Right atrium auricular region (tissue), 2 donors: ENCODE results near the gene MBD3L5. TPM values are rescaled to one million over a fixed set of nuclear protein-coding genes. Genes with fewer than 3 reads are reported as not detected.
"Not testable (repeated sequence)": the region's sequence is repeated elsewhere in the genome, so short reads cannot be mapped to it uniquely, and the experiment has no call there.

Experiments used
- DNase-seq: peaks from one replicate; pipeline ENCODE4 v3.0.0-alpha.2; 2019; ENCODE audit warnings: low spot score
- H3K27ac ChIP-seq, 2 donors: fragments of 200-600 bp; sonication (generic); 1 replicate in 1 of 2; 2 replicates in 1 of 2; pipeline ENCODE4 v1.5.1; 2016 to 2019
- H3K27me3 ChIP-seq, 2 donors: fragments of 200-600 bp; sonication (generic); one replicate each; pipeline versions ENCODE4 v1.5.1 to v1.6.0; 2017 to 2019
- H3K36me3 ChIP-seq: fragments of 200-600 bp; sonication (generic); one replicate; pipeline ENCODE4 v1.5.1; 2016
- H3K4me1 ChIP-seq, 2 donors: fragments of 200-600 bp; sonication (generic); one replicate each; pipeline versions ENCODE4 v1.5.1 to v1.6.0; 2017 to 2019
- H3K4me3 ChIP-seq, 2 donors: fragments of 200-600 bp; sonication (generic); 1 replicate in 1 of 2; 2 replicates in 1 of 2; pipeline ENCODE4 v1.5.1; 2017 to 2019; ENCODE audit warnings: mild to moderate bottlenecking in 1 of 2, moderate library complexity in 1 of 2
- H3K9me3 ChIP-seq, 2 donors: fragments of 200-600 bp; sonication (generic); one replicate each; pipeline ENCODE4 v1.5.1; 2019
- total RNA-seq, 2 donors: library from RNA; depleted of rRNA; stranded (reverse); fragments of >200 nt; gene quantifications; one replicate each; pipeline ENCODE4 v1.1.0, GENCODE V29; 2016
- TF ChIP-seq, protein P1 (sequence below), 2 donors: fragments of 200-600 bp; sonication (generic); IDR thresholded peaks; one replicate each; pipeline ENCODE4 v1.5.1; 2019; ENCODE audit warnings: antibody characterized with exemption in 2 of 2

The MBD3L5 gene
- total RNA-seq, 2 donors from 2014 or later = not detected

DNA sequence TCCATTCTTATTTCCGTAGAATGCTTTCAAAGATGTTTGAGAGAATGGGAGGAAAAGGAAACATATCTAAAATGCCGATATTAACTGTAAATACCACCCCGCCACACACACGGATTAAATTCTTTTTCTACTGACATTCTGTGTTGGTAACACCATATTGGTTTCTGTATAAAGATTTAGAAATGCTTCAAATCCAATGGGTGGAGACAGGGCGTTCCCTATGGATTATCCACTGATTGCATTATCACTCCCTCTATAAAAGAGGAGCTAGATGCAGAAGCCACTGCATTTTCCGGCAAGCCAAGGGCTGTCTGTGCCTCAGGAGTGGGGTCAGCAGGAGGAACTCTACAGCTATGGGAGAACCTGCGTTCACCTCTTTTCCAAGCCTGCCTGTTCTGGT, 18.6 kb downstream of the MBD3L5 start, which contains the start of gene MBD3L2:
MBD3L2 (plus strand) TSS at position 301 of the 400 bp plus-strand sequence; CDS start at position 354, 53 bp downstream.
- H3K27ac ChIP-seq, H3K9me3 ChIP-seq, H3K27me3 ChIP-seq, DNase-seq, H3K4me1 ChIP-seq, H3K4me3 ChIP-seq, H3K36me3 ChIP-seq: not testable (repeated sequence)

DNA sequence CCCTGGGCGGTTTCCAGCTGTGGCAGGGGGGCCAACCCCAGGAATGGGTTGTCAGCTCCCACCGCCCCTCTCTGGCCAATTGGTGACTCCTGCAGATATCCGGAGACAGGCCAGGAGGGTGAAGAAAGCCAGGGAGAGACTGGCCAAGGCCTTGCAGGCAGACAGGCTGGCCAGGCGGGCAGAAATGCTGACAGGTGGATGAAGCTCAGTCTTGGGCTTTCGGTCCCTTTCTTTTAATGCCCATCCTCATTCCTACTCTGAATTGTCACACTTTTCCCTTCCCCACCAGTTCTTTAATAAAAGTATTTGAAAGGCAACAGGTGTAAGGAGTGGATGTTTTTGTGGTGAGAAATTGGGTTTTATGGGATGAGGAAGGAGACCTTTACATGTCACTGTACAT, 21.0 kb downstream of the MBD3L5 start:
- not testable (repeated sequence) for H3K4me1 ChIP-seq, DNase-seq, H3K4me3 ChIP-seq, H3K27me3 ChIP-seq, H3K27ac ChIP-seq, H3K9me3 ChIP-seq, H3K36me3 ChIP-seq

DNA sequence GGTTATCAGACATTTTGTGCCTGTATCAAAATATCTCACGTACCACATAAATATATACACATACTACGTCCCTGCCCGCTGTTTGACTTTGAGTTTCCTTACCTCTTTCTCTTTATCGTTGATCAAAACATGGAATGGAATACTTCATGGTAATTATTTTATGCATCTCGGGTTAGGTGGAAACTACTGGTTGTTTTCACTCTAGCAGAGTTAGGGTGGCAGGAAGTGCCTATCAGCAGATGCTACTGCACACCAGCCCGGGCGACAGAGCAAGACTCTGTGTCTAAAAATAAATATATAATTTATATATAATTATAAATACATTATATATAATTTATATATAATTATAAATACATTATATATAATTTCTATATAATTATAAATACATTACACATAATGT, 22.5 kb downstream of the MBD3L5 start:
- DNase-seq, H3K27me3 ChIP-seq, H3K4me1 ChIP-seq, H3K9me3 ChIP-seq, H3K4me3 ChIP-seq, H3K27ac ChIP-seq, H3K36me3 ChIP-seq: not testable (repeated sequence)

DNA sequence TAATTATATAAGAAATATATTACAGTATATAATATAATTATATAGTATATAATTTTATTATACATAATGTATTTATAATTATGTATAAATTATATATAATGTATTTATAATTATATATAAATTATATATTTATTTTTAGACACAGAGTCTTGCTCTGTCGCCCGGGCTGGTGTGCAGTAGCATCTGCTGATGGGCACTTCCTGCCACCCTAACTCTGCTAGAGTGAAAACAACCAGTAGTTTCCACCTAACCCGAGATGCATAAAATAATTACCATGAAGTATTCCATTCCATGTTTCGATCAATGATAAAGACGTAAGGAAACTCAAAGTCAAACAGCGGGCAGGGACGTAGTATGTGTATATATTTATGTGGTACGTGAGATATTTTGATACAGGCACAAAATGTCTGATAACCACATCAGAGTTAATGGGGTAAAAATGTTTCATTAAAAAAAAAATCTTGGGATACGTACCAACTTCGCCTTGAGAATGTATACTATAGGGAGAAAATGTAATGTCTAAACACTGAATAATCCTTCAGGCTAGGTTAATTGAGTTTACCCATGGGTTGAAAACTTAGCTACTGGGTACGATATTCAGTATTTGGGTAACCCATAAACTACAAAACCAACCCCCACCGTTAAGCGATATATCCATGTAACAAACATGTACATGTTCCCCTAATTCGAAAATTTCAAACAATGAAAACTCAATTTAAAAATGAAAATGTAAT, 24.4 kb downstream of the MBD3L5 start:
- DNase-seq, H3K9me3 ChIP-seq, H3K4me3 ChIP-seq, H3K4me1 ChIP-seq, H3K27ac ChIP-seq, H3K36me3 ChIP-seq, H3K27me3 ChIP-seq: not testable (repeated sequence)

DNA sequence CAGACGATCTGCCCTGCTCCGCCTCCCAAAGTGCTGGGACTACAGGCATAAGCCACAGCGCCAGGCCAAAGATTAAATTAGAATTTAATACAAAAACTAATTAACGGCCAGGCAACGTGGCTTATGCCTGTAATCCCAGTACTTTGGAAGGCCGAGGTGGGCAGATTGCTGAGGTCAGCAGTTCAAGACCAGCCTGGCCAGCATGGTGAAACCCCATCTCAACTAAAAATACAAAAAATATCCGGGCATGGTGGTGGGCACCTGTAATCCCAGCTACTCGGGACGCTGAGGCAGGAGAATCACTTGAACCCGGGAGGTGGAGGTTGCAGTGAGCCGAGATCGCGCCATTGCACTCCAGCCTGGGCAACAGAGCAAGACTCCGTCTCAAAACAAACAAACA, 25.3 kb downstream of the MBD3L5 start:
- not testable (repeated sequence) for H3K4me1 ChIP-seq, H3K36me3 ChIP-seq, H3K9me3 ChIP-seq, H3K27me3 ChIP-seq, H3K27ac ChIP-seq, H3K4me3 ChIP-seq, DNase-seq

DNA sequence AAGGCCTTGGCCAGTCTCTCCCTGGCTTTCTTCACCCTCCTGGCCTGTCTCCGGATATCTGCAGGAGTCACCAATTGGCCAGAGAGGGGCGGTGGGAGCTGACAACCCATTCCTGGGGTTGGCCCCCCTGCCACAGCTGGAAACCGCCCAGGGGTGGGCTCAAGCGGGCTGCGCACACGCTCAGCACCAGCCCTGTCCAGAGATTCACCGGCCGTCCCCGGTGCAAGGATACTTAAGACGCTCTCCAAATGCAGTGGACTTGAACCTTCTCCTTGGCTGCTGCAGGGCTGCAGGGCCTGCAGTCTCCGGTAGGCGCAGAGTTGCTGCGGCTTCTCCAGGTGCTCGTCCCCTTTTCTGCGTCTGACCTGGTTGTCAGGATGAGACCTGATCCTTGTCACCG, 26.0 kb downstream of the MBD3L5 start:
- not testable (repeated sequence) for H3K27me3 ChIP-seq, H3K9me3 ChIP-seq, H3K36me3 ChIP-seq, H3K4me3 ChIP-seq, H3K4me1 ChIP-seq, DNase-seq, H3K27ac ChIP-seq

DNA sequence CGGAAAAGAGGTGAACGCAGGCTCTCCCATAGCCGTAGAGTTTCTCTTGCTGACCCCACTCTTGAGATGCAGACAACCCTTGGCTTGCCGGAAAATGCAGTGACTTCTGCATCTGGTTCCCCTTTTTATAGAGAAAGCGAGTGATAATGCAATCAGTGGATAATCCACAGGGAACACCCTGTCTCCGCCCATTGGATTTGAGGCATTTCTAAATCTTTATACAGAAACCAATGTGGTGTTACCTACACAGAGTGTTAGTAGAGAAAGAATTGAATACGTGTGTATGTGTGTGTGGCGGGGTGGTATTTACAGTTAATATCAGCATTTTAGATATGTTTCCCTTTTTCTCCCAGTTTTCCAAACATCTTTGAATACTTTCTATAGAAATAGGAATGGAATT, 28.2 kb downstream of the MBD3L5 start, which contains the start of gene MBD3L3:
MBD3L3 (minus strand) TSS at position 101 of the 400 bp plus-strand sequence; CDS start at position 30, 71 bp downstream.
- not testable (repeated sequence) for H3K27me3 ChIP-seq, H3K9me3 ChIP-seq, H3K4me1 ChIP-seq, H3K27ac ChIP-seq, H3K4me3 ChIP-seq, DNase-seq, H3K36me3 ChIP-seq

DNA sequence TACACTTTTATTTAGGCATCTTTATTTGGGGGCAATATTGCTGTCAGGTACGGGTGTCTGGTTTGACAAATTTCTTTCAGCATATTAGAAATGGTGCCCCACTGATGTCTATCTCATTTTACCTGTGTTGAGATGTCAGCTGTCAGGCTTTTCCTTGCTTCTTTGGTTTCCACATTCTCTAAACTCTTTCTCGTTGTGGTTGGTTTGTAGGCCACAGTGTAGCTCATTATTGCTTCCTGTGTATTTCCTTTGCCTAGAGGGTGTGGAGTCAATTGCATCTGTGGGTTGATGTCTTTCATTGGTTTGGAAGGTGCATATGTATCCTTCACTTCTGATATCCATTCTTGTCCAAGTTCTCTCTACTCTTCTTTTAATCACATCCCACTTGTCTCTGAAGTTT, 29.6 kb downstream of the MBD3L5 start:
- DNase-seq, H3K4me1 ChIP-seq, H3K4me3 ChIP-seq: not testable (repeated sequence)

DNA sequence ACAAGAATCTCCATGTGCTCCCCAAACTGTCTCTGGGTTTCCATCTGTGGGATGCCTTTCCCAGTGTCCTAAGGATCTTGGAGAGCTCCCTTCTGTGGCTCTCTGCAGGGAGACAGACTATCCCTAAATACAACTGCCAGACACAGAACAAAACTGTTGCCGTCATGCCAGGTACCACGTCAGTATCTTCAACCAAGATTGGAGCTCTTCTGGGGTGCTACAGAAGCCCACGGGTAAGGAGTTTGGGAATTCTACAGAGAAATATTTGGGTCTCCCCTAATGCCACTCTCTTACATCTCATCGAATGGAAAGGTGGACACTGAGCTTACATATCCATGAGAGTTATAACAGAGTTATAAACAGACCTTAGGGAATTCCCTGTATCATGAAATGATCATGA, 33.0 kb downstream of the MBD3L5 start:
- H3K27me3 ChIP-seq = no peaks in the 10 kb centered on the region
- no peak for DNase-seq

More for the DNA sequence above, 29.6 kb downstream of the MBD3L5 start:
- not testable (repeated sequence) for H3K27ac ChIP-seq, H3K36me3 ChIP-seq, H3K27me3 ChIP-seq, H3K9me3 ChIP-seq

More for the DNA sequence above, 33.0 kb downstream of the MBD3L5 start:
- Histone ChIP-seq H3K4me1 (no peaks in the 10 kb centered on the region), H3K36me3 (no peaks in the 10 kb centered on the region), H3K27ac (no peak overlapping the region), H3K4me3 (no peak overlapping the region), H3K9me3 (no peaks in the 10 kb centered on the region)
- TF ChIP-seq, protein P1, sequence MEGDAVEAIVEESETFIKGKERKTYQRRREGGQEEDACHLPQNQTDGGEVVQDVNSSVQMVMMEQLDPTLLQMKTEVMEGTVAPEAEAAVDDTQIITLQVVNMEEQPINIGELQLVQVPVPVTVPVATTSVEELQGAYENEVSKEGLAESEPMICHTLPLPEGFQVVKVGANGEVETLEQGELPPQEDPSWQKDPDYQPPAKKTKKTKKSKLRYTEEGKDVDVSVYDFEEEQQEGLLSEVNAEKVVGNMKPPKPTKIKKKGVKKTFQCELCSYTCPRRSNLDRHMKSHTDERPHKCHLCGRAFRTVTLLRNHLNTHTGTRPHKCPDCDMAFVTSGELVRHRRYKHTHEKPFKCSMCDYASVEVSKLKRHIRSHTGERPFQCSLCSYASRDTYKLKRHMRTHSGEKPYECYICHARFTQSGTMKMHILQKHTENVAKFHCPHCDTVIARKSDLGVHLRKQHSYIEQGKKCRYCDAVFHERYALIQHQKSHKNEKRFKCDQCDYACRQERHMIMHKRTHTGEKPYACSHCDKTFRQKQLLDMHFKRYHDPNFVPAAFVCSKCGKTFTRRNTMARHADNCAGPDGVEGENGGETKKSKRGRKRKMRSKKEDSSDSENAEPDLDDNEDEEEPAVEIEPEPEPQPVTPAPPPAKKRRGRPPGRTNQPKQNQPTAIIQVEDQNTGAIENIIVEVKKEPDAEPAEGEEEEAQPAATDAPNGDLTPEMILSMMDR (IDR thresholded peaks at IDR 0.05) = no peak
